NB4 (cell line): ENCODE results near the gene RXRA.

Experiments used
- DNase-seq: peaks from one replicate; pipeline ENCODE4 v3.0.0; 2010; ENCODE audit warnings: low read depth
- H3K4me3 ChIP-seq: one replicate; pipeline ENCODE4 v1.5.1; 2011; ENCODE audit warnings: mild to moderate bottlenecking, low read depth, low read length, moderate library complexity
- CTCF ChIP-seq: IDR thresholded peaks from one replicate; pipeline ENCODE4 v1.5.1; 2012; ENCODE audit warnings: low read depth, low read length
- MAX ChIP-seq: IDR thresholded peaks from 2 replicates; pipeline ENCODE4 v1.6.1; 2011; ENCODE audit warnings: low read depth, low read length
- MYC ChIP-seq: IDR thresholded peaks from 2 replicates; pipeline ENCODE4 v1.6.1; 2011; ENCODE audit warnings: low read depth, low read length
- POLR2A ChIP-seq: IDR thresholded peaks from 2 replicates; pipeline ENCODE4 v1.6.1; 2011; ENCODE audit warnings: mild to moderate bottlenecking; ENCODE audit not compliant: insufficient read length; ENCODE audit errors: extremely low read depth

Gene RXRA

GRCh38 chr9:134486596-134486995, 160.3 kb downstream of the RXRA start:
- TF ChIP-seq POLR2A (no peak), MAX (no peak), MYC (no peak), CTCF (no peak)
- no peak for DNase-seq
- H3K4me3 ChIP-seq, result no peak overlapping the region
